Embryonic facial prominence (tissue), 1 donor: Measurements from ENCODE around the gene HIP1R.
"Not testable (repeated sequence)": the region's sequence is repeated elsewhere in the genome, so short reads cannot be mapped to it uniquely, and the experiment has no call there.

Source experiments
- DNase-seq: peaks from one replicate; pipeline ENCODE4 v3.0.0-alpha.2; 2016; ENCODE audit errors: extremely low spot score

The HIP1R gene, protein sequence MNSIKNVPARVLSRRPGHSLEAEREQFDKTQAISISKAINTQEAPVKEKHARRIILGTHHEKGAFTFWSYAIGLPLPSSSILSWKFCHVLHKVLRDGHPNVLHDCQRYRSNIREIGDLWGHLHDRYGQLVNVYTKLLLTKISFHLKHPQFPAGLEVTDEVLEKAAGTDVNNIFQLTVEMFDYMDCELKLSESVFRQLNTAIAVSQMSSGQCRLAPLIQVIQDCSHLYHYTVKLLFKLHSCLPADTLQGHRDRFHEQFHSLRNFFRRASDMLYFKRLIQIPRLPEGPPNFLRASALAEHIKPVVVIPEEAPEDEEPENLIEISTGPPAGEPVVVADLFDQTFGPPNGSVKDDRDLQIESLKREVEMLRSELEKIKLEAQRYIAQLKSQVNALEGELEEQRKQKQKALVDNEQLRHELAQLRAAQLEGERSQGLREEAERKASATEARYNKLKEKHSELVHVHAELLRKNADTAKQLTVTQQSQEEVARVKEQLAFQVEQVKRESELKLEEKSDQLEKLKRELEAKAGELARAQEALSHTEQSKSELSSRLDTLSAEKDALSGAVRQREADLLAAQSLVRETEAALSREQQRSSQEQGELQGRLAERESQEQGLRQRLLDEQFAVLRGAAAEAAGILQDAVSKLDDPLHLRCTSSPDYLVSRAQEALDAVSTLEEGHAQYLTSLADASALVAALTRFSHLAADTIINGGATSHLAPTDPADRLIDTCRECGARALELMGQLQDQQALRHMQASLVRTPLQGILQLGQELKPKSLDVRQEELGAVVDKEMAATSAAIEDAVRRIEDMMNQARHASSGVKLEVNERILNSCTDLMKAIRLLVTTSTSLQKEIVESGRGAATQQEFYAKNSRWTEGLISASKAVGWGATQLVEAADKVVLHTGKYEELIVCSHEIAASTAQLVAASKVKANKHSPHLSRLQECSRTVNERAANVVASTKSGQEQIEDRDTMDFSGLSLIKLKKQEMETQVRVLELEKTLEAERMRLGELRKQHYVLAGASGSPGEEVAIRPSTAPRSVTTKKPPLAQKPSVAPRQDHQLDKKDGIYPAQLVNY

DNA sequence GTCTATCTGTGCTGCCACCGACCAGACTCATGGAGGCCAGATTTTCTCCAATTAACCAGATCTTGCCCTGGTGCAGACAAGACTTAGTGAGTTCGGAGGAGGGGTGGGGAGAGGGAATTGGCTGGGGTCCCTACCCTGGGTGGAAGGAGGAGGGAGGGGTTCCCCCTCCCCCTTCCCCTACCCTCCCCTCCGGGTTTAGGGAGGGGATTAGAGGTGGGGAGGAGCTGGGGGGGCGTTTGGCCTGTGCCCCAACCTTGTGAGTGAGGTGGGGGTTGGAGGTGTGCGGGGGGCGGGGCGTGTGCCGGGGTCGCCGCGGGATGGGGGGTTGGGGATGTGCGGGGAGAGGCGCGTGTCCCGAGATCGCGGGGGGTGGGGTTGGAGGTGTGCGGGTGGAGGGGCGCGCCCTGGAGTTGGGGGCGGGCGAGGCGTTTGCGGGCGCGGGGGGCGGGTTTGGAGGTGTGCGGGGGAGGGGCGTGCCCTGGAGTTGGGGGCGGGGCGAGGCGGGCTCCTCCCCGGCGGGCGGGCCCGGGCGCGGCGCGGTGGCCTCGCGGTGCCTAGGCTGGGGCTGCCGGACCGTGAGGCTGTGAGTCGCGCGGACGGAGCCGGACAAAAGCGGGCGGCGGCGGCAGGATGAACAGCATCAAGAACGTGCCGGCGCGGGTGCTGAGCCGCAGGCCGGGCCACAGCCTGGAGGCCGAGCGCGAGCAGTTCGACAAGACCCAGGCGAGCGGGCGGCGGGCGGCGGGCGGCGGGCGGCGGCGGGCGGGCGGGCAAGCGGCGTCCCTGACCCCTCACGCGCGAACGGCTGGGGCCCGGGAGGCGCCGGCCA, at the start of gene HIP1R:
HIP1R (plus strand) TSS at position 537 of the 829 bp plus-strand sequence; CDS start at position 631, 94 bp downstream.
- DNase-seq: no peak

DNA sequence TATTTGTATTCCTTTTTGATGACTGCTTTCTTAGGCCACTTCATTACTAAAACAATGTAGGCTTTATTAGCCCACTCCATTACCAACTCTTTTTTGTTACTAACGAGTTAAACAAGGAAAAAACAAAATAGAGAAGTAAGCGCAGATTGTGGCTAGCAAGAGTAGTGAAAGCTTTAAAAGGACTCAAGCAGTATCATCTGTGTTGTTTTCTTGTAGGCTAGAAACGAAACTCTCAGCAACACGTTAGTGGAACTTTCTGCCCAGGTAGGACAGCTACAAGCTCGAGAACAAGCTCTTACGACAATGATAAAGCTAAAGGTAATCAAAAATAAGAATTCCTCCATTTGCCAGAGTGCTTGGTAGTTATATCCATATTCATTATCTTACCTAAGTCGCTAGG, 49.8 kb upstream of the HIP1R start:
- no peak for DNase-seq

DNA sequence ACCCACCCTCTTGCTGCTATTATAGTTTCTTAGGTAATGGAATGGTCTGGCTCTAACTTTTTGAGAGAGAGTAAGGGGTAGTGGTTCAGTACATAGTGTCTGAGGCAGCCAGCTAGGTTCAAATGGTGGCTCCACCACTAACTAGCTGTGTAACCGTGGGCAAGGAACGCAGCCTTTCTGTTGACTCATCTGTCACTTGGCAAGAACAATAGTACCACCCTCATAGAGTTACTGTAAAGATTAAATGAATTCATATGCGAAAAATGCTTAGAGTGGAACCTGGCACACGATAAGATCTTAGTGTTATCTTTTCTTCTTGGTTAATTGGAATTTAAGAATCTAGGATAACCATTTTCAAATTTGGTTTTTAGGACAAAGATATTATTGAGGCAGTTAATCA, 46.9 kb upstream of the HIP1R start:
- no peak for DNase-seq

DNA sequence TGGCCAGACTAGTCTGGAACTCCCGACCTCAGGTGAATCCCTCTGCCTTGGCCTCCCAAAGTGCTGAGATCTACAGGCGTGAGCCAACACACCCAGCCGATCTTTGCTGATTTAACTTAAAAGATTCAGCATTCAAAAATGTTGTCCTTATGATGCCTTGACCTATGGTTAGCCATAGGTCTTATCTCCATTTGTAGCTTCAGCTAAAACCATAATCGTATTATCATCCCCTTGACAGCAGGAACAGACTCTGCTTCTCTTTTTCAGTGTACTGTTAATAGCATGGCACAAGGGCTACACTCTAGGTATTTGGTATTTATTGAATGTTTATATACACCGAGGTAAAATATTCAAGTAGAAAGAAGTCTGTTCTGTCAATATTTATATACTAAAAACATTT, 45.6 kb upstream of the HIP1R start:
- DNase-seq: no peak

DNA sequence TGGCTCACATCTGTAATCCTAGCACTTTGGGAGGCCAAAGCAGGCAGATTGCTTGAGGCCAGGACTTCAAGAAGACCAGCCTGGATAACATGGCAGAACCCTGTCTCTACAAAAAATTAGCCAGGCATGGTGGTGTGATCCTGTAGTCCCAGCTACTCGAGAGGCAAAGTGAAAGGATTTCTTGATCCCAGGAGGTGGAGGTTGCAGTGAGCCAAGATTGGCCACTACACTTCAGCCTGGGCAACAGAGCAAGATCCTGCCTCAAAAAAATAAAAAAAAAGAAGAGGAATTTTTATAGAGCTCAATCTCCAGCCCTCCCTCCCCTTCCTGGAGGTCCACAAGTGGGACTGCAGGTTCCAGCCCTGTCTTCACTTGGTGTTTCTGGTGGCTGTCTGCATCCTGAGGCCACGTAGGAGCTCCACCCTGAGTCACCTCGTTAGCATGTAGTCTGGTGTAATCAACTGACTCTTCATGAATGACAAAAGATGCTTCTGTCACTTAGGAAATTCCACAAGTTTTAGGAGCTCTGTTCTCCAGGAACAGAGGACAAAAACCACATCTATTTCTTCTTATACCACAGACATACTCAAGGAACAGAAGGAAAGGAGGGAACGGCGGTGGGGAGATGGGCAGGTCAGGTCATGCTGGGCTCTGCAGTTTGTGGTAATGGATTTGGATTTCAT, 44.7 kb upstream of the HIP1R start:
- DNase-seq: no peak

DNA sequence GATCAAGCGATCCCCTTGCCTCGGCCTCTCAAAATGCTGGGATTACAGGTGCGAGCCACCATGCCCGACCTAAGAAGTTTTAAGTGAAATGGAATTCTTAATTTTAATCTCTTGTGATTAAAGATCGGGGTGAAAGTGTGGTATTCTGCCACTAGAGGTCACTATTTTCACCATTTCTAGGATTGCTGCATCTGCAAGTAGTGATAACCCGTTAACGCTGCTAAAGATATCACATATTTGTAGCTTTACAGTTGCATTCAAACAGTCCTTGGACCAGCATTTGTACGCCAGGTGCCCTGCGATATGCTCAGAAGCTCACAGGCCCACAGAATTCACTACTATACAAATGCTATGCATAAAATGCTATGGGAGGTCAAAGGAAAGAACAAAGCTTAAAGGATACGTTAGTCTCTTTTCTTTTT, 41.6 kb upstream of the HIP1R start:
- DNase-seq: peak; percentile 55

DNA sequence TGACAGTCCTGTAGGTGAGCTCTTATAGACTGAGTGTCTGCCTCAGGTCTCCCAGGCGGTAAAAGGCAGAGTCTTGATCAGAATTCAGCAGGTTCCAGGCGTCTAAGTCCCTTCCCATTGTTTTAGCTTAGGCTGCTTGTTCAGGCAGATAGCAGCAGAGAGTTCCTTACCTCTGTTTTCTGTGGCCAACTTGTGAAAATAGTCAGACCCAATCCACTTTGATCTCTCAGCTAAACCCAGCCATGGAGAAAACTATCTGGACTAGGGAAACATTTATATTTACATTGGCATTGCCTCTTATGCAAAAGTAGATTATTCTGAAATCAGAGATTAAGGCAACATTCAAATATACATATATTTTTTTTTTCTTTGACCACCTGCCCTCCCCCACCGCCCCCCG, 39.5 kb upstream of the HIP1R start:
- DNase-seq: no peak

DNA sequence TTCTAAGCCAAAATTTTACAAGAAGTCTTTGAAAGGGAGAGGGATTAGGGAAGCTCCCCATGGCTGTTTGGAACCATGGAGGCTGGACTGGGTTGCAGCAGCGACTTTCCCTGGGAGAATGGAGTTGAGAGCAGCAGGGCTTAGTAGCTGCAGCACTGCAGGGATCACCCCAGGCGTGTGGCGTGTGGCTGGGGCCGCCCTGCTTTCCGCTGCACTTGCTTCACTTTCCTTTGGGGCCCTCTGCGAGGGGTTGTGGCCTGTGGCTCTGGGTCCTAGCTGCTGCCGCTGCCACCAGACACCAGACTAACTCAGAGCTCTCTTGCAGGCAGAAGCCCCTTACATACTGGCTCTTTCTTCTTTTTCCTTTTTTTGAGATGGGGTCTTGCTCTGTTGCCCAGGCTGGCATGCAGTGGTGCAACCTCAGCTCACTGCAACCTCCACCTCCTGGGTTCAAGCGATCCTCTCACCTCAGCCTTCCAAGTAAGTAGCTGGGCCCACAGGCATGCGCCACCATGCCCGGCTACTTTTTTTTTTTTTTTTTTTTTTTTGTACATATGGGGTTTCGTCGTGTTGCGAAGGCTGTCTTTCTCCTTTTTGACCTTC, 35.5 kb upstream of the HIP1R start:
- no peak for DNase-seq

DNA sequence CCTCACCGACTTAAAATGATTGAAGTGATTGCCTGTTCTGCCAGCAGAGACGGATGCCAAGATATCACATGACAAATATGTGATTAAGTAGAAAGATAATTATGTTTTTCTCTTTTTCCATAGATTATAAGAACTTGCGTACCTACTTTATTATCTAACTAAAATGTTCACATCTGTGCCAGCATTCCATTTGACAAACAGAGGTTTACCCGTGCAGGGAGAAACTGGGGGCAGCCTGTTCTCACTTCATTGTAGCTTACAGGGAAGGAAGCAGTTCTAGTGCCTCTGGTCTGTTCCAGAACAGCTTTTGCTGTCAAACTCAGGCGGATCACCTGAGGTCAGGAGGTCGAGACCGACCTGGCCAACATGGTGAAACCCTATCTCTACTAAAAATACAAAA, 31.3 kb upstream of the HIP1R start:
- DNase-seq: no peak

DNA sequence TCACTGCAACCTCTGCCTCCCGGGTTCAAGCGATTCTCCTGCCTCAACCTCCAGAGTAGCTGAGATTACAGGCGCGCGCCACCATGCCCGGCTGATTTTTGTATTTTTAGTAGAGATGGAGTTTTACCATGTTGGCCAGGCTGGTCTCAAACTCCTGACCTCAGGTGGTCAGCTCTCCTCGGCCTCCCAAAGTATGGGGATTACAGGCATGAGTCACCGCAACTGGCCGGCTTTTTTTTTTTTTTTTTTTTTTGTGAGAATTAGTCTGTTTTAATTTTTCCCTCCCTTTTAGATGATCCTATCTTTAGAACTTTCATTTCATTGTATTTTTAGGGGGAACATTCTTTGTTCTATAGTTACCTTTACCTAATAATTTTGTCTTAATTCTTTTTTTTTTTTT, 30.3 kb upstream of the HIP1R start:
- DNase-seq: not testable (repeated sequence)

DNA sequence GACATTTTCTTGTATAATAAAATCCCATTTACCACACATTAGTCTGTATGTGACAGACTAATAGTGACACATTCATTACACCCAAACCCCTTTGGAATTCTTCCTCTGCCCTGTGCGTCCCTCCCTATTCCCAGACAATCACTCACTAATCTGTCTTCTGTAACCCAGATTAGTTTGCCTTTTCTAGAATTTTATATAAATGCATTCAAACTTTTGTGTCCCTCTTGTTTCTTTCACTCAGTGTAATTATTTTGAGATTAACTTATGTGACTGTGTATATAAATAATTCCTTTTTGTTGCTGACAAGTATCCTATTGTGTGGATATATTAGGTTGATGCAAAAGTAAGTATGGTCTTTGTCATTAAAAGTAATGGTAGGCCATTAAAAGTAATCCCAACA, 27.6 kb upstream of the HIP1R start:
- no peak for DNase-seq

DNA sequence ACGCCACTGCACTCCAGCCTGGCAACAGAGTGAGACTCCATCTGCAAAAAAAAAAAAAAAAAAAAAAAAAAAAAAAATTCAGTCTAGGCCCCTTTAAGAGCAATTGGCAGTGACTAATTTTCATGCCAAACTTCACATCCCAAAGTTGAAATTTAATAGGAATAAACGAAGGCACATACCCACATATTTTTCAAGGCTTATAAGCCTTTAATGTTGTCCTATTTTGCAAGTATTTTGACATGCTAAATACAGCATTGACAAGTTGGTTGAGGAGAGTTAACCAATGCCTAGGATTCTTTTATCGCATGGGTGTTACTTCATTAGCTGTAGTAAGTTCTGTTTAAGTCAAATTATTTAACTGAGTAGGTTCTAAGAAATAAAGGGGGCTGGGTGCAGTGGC, 23.5 kb upstream of the HIP1R start:
- no peak for DNase-seq

DNA sequence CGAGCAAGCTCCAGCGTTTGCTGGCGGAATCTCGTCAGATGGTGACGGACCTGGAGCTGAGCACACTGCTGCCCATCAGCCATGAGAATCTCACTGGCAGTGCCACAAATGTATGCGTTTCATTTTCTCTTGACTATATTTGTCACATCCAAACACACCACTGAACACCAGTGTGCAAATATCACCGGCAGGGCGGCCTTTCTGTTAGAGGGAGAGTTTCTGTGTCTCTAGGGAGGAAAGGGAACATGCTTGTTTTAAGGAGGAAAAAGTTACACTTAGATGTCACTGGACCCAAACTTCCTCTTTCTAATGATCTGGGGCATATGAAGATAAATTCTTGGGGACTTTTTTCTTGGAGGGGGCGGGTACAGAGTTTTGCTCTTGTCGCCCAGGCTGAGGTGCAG, 21.9 kb upstream of the HIP1R start:
- no peak for DNase-seq

DNA sequence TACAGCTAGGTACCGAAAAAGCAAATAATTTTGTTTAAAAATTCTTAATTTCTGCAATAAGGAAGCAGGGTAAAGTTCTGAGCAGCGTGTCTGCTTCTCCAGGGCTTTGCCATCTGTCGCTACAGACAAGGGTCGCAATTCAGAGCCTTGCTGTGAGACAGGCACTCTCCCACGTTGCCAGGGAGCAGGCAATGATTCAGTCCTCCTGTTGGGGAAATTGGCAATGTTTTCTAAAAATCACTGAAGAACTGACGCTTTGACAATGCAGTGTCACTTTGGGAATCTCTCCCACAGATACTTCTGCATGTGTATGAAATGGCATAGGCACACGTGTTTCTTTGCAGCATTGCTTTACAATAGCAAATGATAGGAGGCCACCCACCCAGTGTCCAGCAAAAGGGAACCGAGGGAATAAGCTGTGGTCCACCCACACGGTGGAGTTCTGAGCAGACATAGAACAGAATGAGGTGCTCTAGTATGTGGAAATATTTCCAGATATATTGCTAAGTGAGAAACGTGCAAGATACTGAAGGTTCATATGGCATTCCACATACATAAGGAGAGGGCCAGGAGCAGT, 16.0 kb upstream of the HIP1R start:
- DNase-seq: no peak

DNA sequence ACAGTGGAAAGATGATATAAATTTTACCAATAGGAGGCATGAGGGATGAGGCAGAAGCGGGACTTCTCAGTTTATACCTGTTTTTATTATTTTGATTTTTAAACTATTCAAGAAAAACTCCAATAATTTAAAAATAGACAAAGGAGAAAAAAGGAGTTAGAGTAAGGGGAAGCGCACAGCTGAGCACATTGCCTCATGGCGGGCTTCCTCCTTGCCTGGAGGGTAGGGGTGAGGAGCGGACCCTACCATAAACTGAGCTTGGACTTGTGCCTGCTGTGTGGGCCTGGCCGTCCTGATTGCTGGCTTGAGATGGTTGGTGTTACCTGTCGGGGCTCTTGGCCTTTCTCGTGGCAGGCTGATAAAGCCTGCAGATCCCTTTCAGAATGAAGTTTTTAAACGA, 15.1 kb upstream of the HIP1R start:
- DNase-seq: no peak

DNA sequence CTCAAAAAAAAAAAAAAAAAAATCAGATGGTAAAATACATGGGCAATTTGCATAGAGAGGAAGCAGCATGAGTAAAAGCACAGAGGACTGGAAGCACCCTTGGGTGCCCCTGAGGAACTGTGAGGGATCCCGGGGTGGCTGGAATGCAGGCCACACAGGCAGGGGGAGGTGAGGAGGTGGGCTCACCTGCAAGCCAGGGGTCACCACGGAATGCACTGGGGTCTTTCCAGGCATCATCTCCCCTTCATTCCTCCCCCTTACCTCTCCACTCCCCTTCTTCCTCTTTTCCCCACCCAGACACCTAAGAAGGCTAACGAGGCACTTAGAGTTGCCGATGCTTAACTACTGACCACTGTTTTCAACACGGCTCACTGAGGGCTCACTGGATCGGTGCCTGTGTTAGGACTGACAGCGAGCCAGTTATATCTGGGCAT, 14.4 kb upstream of the HIP1R start:
- DNase-seq: no peak

DNA sequence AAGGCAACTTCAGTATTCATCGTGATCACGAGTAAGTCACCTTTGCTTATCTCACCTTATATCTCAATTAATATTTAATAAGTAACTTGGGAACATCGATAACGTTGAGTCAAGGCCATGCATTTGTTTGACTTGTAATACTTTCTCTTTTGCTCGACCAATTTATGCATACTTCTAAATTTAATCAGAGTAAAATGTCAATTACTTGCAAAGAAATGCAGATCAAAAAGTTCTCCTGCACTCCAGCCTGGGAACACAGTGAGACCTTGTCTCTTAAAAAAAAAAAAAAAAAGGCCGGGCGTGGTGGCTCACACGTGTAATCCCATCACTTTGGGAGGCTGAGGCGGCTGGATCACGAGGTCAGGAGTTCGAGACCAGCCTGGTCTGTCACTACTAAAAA, 11.8 kb upstream of the HIP1R start:
- no peak for DNase-seq

DNA sequence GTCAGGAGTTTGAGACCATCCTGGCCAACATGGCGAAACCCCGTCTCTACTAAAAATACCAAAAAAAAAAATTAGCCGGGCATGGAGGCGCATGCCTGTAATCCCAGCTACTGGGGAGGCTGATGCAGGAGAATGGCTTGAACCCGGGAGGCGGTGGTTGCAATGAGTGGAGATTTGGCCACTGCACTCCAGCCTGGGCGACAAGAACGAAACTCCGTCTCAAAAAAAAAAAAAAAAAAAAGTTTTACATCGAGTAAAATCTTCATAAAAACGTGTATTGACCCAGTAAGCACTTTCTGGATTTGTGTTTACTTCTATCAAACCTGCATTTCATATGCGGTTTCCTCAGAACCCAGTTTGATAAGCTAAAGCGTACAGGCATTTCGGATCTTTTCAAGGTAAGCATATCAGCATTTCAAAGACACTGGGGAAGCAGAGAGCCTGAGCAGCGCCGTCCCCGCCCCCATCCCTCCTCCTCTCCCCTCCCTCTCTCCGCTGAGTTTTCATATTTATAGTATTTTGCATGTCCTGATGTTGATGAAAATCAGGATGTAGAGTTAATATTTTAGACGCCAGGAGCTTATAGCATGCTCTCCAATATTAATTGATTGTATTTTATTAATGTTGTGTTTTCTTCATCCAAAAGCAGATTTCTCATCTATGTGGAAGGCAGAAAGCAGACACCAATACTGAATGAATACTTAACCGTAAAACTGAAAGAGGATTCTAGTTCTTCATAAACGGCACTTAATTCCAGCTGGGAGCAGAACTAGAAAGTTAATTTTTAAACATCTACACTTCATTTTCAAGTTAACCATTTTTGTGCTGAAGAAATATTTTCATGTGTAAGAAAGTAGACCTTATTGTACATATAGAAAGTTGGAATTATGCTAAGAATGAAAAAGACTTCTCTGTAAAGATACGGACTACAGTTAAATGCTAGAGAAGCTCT, 9.2 kb upstream of the HIP1R start:
- no peak for DNase-seq

DNA sequence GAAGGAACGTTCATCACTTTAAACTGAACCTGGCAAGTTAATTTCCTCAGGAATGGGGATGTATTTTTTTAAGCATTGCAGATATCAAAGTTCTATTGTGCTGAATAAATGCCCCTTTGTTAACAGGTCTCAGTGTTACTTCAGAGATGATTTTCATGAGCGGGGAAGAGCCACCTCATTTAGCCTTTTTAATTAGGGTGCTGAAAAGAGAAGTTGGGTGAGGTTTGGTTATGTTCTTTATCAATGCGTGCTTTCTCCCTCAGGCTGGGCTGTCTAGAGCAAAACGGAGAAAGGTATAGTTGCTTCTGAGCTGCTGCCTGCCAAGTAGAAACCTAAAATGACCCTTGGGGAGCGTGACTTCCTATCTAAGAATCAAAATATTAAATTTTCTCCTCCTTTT, 8.0 kb upstream of the HIP1R start:
- no peak for DNase-seq
